ENCODE measurements around the gene MANSC4.
"Not testable (repeated sequence)": the region's sequence is repeated elsewhere in the genome, so short reads cannot be mapped to it uniquely, and the experiment has no call there.

The MANSC4 gene

DNA sequence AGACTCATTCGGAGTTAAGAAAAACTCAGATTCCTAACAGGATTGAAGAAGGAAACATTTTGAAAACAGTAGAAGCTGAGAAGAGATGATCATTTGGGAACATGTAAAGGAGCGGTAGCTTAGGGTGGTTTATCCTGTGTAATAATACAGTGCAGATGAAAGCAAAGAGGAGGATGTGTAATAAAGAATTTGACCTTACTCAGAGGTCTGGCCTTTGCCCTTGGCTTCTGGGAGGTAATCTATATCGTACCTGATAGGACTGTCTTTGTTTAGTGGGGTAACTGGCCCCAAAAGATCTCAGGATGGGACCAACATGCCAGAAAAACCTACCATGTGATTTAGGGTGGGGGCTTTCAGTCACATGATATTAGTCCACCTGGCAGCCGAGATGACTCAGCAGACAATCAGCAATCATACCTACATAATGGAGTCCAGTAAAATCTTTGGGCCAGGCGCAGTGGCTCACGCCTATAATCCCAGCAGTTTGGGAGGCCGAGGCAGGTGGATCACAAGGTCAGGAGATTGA, 23.3 kb downstream of the MANSC4 start:
- DNase-seq (ENCODE audit: low read depth in 1 of 2, low spot score in 1 of 2), result no peak

DNA sequence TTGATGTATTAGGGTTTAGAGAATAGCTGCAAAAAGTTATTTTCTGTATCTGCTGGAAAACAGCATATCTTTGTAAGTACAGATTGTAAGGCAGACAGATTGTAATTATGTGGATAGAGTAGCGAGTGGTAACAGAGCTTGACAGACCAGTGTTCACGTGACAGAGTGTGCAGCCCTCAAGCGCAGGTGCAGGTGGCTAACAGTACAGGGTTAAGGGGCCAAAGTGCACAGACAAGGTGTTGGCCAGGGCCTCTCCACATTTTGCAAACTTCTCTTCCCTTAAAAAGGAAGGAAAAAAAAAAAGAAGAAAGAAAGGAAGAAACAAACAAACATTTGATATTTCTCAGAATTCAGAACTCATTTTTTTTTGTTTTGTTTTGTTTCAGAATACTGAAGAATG, 25.2 kb downstream of the MANSC4 start:
- DNase-seq (ENCODE audit: low read depth in 1 of 2, low spot score in 1 of 2), result no peak

DNA sequence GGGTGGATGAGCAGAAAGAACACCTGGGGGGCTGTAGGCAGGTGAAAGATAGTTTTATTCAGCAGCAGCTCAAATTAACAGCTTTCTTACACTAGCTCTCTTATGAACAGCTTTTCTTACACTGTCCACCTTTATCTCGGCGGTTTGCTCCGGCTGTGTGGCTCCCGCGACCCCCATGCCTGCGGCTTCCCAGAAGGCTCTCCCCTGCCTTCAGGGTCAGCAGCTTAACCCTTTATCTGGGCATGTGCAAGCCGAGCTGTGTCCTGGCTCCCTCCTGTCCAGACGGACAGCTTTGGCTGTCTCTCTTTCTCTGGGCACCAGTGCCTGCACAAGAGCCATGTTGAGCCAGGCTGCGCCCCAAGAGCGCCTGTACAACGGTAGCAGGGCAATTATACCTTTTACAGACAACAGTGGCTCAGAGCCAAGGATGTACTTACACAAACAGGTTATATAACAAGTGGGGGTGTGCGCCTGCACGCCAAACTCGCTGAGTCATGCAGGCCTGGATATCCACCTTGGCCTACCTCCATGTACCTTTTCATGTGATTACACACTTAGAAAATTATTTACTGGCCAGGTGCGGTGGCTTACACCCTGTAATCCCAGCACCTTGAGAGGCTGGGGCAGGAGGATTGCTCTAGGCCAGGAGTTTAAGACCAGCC, 28.5 kb downstream of the MANSC4 start:
- DNase-seq (ENCODE audit: low read depth in 1 of 2, low spot score in 1 of 2), result no peak

DNA sequence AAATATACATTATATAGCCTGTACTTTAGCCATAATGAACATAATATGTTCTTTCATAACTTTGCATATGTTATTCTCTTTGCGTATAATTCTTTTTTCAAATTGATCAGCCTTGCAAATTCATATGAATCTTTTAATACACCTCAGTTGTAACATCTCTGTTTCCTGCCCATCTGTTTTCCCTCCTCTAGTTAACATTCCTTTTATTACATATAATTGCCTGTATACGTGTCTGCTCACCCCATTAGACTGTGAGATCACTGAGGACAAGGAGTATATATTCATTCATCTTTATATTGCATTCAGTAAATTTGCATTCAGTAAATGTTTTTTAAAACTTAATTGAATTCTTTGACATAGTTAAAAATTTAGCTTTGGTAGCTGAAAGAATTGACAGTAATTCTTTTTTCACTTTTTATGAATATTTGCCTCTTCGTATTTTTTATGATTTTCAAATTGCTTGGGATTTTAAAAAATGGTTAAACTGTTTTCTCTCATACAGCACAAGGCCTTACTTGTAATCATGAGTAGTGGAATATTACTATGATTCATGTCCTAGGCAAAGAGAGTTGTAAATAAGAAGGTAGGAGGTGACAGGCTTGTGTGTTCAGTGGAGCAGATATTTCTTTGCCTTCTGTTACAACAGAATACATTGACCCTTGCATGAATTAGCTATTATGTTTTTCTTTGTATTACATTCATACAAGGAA, 32.8 kb downstream of the MANSC4 start:
- no peak for DNase-seq (ENCODE audit: low read depth in 1 of 2, low spot score in 1 of 2)

DNA sequence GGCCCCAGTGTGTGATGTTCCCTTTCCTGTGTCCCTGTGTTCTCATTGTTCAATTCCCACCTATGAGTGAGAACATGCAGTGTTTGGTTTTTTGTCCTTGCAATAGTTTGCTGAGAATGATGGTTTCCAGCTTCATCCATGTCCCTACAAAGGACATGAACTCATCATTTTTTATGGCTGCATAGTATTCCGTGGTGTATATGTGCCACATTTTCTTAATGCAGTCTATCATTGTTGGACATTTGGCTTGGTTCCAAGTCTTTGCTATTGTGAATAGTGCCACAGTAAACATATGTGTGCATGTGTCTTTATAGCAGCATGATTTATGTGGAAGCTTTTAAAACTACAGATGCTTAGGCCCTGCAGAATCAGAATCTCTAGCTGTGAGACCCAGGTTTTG, 34.3 kb downstream of the MANSC4 start:
- not testable (repeated sequence) for DNase-seq (ENCODE audit: low read depth in 1 of 2, low spot score in 1 of 2)

DNA sequence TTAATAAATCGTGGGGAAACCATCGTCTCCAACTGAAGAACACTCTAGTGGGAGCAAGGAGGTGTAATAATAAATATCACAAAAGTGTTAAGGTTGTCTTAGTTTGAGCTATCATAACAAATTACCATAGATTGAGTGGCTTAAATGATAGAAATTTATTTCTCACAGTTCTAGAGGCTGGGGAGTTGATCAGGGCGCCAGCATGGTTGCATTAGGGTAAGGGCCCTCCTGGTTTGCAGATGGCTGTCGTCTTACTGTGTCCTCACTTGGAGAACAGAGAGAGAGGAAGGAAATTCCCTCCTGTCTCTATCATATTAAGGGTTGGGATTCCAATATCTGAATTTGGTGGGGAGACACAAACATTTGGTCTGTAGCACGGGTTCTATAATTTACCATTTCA, 36.4 kb downstream of the MANSC4 start:
- no peak for DNase-seq (ENCODE audit: low read depth in 1 of 2, low spot score in 1 of 2)

DNA sequence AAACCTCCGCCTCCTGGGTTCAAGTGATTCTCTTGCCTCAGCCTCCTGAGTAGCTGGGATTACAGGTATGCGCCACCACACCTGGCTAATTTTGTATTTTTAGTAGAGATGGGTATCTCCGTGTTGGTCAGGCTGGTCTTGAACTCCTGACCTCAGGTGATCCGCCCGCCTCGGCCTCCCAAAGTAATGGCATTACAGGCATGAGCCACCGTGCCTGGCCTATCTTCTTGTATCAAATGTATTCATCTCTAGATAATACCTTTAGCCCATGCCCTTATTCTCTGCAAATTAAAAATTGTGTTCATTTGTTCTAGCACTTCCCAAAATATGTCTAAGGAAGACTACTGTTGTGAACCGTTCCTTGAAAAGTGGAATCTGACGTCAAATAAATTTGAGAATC, 45.7 kb downstream of the MANSC4 start:
- not testable (repeated sequence) for DNase-seq (ENCODE audit: low read depth in 1 of 2, low spot score in 1 of 2)

DNA sequence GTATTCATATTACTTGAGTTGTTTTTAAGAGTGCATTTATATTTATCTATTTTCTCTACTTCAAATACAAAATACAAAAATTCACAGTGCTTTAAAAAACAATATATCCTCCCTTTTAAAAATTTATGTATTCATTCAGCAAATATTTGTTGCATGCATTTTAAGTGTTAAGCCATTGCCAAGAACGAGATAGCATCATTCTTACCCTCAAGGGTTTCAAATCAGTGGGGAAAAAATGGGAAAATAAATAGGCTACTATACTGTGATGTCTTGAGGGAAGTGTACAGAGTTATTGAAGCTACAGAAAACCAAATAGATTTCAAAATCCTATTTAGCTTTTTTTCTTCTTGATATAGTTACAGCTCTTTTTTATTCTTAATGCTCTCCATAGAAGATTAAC, 46.2 kb downstream of the MANSC4 start:
- no peak for DNase-seq (ENCODE audit: low read depth in 1 of 2, low spot score in 1 of 2)

DNA sequence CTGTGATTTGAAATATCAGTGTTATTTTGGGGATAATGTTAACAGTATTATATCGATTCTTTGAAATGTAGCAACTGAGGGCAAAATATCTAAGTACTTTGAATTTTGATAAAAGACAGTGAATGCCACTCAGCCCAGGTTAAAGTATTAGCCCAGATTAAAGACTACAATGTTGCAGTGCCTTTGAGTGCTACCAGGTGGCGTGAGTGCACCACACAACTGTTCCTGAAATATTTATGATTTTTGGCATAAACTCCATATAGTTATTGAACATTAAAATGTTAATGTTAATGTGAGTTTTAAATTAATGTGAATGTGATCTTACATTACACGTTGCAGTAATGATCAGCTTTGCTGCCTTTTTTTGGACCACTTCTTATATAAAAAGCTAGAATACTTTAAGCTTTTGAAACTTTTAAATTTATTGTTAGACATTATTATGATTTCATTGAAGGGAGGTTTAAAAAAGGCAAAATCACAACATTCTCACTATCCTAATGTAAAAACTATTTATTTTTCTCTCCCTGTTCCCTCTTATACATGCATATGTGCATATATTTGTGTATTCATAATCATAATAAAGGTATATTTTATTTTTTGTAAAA, 46.9 kb downstream of the MANSC4 start:
- DNase-seq (ENCODE audit: low read depth in 1 of 2, low spot score in 1 of 2), result no peak

DNA sequence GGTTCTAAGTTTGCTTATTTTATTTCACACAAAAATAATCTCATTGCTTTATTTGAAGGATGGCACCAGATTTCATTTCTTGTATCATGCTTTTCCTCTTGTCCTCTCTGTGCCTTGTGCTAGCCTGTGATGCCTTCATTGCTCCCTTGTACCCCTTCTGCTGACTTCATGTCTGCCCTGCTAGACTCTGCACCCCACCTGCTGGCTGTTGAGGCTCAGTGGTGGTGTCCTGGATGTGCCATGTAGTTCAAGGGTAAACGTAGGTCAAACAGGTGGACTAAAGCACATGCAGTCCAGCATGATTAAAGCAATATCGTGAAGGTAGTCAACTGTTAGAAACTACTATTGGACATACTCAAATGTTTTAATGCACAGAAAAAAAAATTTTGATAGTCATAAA, 47.8 kb downstream of the MANSC4 start:
- DNase-seq (ENCODE audit: low read depth in 1 of 2, low spot score in 1 of 2), result no peak

DNA sequence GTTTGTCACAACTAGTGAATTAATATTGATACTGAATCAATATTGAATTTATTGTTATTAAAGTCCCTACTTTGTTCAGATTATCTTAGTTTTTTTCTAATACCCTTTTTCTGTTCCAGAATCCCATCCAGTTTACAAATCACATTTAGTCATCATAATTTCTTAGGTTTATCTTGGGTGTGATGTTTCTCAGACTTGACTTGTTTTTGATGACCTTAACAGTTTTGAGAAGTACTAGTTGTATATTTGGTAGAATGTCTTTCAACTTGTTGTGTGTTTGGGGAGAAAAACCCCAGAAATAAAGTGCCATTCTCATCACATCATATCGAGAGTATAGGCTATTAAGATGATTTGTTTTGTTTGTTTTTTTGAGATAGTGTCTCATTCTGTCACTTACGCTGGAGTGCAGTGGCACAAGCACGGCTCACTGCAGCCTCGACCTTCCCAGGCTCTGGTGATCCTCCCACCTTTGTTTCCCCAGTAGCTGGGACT, 49.9 kb downstream of the MANSC4 start:
- DNase-seq (ENCODE audit: low read depth in 1 of 2, low spot score in 1 of 2), result no peak

DNA sequence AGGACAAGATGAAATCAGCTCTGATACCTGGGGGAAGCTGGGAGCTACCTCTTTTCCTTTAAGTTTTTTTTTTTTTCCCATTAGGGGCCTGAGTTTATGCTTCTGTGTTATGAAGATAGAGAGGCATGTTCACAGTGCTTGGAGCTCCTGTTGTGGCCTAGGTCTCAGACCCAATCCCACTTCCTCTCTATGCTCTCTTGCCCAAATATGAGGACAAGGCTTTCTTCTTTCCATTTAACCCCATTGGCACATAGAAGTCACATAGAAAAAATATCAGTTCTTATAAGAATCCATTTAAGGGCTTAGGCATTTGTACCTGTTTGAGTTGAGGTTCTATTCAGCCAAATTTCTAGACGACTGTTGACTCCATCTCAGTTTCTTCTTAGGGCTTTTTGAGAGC, 56.8 kb downstream of the MANSC4 start:
- DNase-seq (ENCODE audit: low read depth in 1 of 2, low spot score in 1 of 2), result no peak
